SU-DHL-6 (cell line): ENCODE results near the gene NQO2.

Experiments used
- EZH2phosphoT487 ChIP-seq: fragments of 200-600 bp; sonication (generic), shearing (Covaris generic); conservative IDR thresholded peaks from 2 replicates; pipeline ENCODE4 v1.6.1; 2018; ENCODE audit warnings: mild to moderate bottlenecking, antibody characterized with exemption, low read length, moderate library complexity, mixed read lengths
- TF ChIP-seq, protein P1 (sequence below): fragments of 200-600 bp; sonication (generic); IDR thresholded peaks from one replicate; pipeline ENCODE4 v1.5.1; 2017; ENCODE audit warnings: antibody characterized with exemption, mild to moderate bottlenecking, low read length, moderate library complexity; ENCODE audit not compliant: insufficient read depth, poor library complexity, severe bottlenecking

DNA sequence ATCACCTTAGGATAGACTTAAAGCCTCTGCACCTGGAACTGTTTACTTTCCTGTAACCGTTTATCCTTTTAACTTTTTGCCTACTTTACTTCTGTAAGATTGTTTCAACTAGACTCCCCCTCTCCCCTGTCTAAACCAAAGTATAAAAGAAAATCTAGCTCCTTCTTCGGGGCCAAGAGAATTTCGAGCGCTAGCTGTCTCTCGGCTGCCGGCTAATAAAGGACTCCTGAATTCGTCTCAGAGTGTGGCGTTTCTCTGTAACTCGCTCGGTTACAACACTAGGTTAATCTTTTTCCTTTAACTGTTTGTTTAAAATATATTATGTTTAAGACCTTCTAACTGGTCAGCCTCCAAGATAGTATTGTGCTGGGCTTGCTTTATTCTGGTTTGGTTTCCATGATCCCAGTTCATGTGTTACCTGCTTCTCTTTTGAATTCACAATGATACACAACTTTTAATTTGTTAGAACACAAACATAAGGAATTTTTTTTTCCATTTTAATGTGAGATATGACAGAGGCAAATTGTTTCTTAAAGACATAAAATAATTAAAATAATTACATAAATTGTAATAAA lies 8.7 kb upstream of the NQO2 start:
- TF ChIP-seq, protein P1, sequence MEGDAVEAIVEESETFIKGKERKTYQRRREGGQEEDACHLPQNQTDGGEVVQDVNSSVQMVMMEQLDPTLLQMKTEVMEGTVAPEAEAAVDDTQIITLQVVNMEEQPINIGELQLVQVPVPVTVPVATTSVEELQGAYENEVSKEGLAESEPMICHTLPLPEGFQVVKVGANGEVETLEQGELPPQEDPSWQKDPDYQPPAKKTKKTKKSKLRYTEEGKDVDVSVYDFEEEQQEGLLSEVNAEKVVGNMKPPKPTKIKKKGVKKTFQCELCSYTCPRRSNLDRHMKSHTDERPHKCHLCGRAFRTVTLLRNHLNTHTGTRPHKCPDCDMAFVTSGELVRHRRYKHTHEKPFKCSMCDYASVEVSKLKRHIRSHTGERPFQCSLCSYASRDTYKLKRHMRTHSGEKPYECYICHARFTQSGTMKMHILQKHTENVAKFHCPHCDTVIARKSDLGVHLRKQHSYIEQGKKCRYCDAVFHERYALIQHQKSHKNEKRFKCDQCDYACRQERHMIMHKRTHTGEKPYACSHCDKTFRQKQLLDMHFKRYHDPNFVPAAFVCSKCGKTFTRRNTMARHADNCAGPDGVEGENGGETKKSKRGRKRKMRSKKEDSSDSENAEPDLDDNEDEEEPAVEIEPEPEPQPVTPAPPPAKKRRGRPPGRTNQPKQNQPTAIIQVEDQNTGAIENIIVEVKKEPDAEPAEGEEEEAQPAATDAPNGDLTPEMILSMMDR: no peak
- TF ChIP-seq EZH2phosphoT487: no peak
